Spleen (tissue), 7 donors: ENCODE data around the gene ITPKB.

ENCODE experiments used
- CTCF ChIP-seq, 11 experiments: fragments of 200-600 bp in 7 of 11; fragments of 450-650 bp in 4 of 11; sonication (generic) in 4 of 11; IDR thresholded peaks in 8 of 11; conservative IDR thresholded peaks in 3 of 11; 1 replicate in 7 of 11; 2 replicates in 4 of 11; pipeline versions ENCODE4 v1.4.0 to v1.8.0; 2016 to 2021; ENCODE audit warnings: antibody characterized with exemption in 11 of 11, inconsistent platforms in 4 of 11, mild to moderate bottlenecking in 1 of 11
- POLR2A ChIP-seq, 3 donors: fragments of 450-650 bp; IDR thresholded peaks; one replicate each; pipeline ENCODE4 v1.5.1; 2017; ENCODE audit warnings: antibody characterized with exemption in 3 of 3, mild to moderate bottlenecking in 1 of 3
- POLR2AphosphoS5 ChIP-seq, 3 donors: sonication (generic); formaldehyde crosslinking; IDR thresholded peaks; one replicate each; pipeline ENCODE4 v1.5.1; 2017; ENCODE audit warnings: antibody characterized with exemption in 3 of 3
- donor health status: DM: no; HTN: no; CAD: no; lungs with moderate emphysema.
- donor health status: DM: no; HTN: no; CAD: no.
- donor health status: DM: no; HTN: no; CAD: no.

- no peak for TF ChIP-seq POLR2A (IDR thresholded peaks at IDR 0.05)
- no peak for TF ChIP-seq CTCF (IDR thresholded peaks at IDR 0.05 in 8 of 11, conservative IDR thresholded peaks at IDR 0.05 in 3 of 11)
- TF ChIP-seq POLR2AphosphoS5 (IDR thresholded peaks at IDR 0.05), result no peak
Observed at GRCh38 chr1:226766565-226766964, 27.5 kb upstream of the ITPKB start.
